D341Med (cell line): ENCODE data around the gene CFC1.
"Not testable (repeated sequence)": the region's sequence is repeated elsewhere in the genome, so short reads cannot be mapped to it uniquely, and the experiment has no call there.

Experiments used
- DNase-seq: peaks from one replicate; pipeline ENCODE4 v3.0.0; 2012; ENCODE audit warnings: low spot score

CFC1 gene

DNA sequence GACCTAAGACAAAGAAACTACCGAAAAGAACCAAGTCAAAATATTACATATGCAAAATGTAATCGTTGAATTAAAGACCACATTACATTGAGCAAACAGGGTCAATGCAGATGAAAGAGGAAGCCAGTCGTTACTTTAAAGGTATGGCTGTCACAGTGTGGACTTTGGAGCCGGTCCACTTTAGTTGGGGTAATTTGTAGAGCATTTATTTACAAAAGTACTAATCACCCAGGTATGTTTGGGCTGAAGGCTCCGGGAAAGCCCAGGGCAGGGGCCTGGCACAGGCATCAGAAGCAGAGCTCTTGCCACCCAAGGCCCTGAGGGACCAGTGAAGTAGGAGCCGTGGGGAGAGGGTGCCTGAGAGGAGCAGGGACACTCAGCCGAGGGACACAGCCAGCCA, 15.8 kb downstream of the CFC1 start:
- DNase-seq: not testable (repeated sequence)

DNA sequence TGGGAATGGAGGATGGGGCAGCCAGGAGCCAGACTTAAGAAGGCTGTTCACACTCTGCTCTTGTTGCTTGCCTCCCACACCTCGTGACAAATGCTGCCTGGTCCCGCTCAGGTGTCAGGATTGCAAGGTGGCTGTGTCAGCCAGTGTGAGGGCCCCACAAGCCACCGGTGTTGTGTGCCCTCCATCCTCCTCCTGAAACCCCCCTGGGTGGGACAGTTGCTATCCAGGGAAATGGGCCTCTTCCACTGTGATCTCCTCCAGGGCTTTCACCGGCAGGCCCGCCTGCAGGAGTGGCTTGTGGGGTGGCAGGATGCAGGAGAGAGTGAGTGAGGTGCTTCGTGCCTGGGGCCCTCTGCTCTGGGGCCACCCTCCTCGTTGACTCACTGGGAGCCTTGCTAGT, 16.4 kb downstream of the CFC1 start:
- not testable (repeated sequence) for DNase-seq

DNA sequence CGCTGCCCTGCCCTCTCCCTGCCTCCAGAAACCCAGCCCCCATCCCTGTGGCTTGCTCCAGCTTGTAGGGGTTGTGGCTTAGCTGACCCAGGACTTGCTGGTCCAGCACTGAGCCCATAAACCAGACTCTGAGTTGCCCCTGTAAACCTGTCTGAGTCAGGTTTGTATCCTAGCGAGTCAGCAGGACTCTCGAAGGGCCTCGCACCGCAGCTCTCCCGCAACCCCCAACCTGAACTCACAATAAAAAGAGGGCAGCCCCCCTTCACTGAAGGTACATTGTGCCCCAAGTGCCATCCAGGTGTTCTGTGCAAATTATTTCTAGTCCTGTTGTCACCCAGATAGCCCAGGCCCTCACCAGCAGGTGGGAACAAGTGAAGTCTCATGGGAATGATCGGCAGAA, 17.9 kb downstream of the CFC1 start:
- not testable (repeated sequence) for DNase-seq

DNA sequence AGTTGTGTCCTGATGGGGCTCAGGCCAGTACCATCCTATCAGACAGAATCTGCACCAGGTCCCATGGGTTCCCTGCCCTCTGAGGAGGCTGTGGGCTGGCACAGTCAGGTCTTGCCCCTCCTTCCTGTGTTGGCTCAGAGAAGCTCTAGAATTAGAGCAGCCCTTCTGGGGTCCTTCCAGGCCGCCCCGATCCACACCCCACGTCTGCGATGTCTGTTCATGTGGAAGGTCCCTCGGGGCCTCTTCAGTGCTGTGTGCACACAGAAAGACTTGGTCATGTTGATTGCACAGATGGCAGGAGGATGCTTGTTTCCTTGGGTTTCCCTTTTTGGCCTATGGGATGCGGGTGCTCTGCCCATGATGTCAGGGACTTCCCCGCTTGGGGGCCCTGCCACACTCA, 20.3 kb downstream of the CFC1 start:
- DNase-seq: not testable (repeated sequence)

DNA sequence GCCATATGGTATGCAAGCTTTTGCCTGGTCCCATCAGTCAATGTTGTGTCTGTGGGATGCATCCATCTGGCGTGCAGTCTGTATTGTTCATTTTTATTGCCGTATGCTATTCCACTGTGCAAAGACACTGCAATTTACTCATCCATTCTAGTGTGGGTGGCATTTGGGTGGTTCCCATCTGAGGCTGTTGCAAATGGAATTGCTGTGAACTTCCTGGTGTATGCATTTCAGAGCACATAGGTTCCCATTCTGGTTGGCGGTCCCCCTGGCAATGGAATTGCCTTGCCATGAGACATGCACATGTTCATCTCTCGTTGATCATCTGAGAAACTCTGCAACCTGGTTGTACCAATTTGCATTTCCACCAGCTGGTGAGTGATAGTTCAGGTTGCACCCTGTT, 21.8 kb downstream of the CFC1 start:
- not testable (repeated sequence) for DNase-seq

DNA sequence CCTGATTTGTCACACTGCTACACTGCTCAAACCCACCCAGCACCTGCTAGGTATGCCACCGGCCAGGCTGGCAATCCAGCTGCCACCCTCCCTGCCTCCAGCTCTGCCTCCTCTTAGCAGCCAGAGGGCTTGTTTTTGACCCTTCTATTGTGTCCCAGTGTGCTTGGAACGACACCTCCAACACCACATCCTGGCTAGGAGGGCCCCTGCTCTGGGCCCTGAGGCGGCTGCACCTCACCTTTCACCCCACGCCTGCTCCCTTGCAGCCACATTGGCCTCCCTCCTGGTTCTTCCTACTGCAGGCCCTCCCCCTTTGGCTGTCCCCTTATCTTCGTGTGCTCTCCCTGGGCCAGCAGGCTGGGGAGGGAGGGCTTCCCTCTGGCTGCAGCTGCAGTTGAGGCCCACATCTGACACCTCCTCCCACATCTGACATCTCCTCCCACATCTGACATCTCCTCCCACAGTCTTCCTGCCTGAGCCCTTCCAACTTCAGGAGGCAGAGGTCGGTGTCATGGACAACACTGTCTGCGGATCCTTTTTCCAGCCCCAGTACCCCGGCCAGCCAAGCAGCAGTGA, 23.1 kb downstream of the CFC1 start:
- not testable (repeated sequence) for DNase-seq

DNA sequence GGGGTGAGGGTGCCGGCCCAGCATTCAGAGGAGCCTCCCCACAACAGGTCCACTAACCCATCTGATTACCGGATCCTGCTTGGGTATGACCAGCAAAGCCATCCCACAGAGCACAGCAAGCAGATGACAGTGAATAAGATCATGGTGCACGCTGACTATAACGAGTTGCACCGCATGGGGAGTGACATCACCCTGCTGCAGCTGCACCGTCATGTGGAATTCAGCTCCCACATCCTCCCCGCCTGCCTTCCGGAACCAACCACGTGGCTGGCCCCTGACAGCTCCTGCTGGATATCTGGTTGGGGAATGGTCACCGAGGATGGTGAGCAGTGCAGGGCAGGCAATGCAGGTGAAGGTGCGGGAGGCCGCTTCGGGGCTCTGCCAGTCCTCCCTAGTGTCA, 25.1 kb downstream of the CFC1 start:
- DNase-seq: not testable (repeated sequence)

DNA sequence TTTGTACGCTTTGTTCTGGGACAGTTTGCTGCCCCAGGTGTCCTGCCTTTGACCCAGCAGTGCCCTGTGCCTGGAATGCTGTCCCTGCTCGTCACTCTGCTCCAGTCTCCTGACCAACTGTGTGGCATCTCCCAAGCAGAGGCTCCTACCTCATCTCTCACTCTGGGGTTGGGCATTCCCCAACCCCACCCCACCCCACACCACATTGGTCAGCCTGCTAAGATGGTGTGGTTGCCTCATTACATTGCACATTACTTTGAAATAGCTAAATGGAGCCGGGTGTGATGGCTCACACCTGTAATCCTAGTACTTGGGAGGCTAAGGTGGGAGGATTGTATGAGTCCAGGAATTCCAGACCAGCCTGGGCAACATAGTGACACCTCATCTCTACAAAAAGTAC, 27.4 kb downstream of the CFC1 start:
- DNase-seq: not testable (repeated sequence)

DNA sequence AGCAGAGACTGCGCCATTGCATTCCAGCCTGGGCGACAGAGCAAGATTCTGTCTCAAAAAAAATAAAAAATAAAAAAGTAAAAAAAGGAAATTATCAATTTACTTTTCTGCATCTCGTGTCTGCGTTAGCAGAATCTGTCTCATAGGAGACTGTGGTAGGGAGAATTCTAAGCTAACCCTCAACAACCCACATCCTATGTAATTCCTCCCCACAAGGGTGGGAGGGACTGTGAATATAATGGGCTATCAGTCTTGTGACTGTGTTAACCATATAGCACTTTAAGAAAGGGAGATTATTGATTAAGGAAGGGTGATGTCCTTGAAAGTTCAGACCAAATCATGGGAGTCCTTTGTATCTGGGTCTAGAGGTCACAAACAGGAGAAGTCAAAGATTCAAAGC, 33.2 kb downstream of the CFC1 start:
- DNase-seq: not testable (repeated sequence)

DNA sequence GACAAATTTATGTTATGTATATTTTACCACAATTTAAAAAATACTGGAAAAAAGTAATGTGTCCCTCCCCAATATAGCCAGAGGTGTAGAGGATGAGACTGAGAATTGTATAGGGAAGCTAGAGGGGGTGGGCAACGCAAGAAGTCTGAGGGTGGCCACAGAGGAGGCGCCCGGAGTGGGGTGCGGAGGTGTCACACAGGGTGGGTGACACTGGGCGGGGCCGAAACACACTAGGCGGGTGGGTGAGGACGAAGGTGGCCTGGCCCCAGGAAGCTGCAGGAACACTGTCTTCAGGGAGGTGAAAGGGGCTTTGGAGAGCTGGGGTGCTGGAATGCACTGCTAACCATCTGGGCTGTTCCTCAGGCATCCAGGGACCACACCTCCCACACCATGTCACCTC, 42.9 kb downstream of the CFC1 start:
- DNase-seq: not testable (repeated sequence)

DNA sequence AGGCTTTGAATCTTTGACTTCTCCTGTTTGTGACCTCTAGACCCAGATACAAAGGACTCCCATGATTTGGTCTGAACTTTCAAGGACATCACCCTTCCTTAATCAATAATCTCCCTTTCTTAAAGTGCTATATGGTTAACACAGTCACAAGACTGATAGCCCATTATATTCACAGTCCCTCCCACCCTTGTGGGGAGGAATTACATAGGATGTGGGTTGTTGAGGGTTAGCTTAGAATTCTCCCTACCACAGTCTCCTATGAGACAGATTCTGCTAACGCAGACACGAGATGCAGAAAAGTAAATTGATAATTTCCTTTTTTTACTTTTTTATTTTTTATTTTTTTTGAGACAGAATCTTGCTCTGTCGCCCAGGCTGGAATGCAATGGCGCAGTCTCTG, 45.2 kb downstream of the CFC1 start:
- DNase-seq: not testable (repeated sequence)

DNA sequence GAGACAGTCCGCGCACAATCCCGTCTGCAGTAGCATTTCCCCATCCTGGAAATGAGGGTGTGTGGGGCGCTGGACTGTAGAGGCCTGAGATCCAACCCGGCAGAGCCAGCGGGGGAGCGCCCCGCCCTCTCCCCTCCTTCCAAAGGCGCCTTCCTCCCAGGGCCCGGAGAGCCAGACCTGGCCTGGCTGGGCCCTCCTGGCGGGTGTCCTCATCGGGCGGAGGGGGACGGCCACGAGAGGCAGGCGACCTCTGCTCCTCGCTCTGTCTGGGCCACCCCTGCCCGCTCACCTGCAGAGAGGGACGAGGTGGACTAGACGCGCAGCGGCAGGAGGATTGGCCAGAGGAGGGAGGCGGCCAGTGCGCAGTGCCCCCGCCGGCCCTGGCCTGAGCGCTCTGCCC, 49.9 kb downstream of the CFC1 start:
- not testable (repeated sequence) for DNase-seq

DNA sequence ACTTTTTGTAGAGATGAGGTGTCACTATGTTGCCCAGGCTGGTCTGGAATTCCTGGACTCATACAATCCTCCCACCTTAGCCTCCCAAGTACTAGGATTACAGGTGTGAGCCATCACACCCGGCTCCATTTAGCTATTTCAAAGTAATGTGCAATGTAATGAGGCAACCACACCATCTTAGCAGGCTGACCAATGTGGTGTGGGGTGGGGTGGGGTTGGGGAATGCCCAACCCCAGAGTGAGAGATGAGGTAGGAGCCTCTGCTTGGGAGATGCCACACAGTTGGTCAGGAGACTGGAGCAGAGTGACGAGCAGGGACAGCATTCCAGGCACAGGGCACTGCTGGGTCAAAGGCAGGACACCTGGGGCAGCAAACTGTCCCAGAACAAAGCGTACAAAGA, 51.0 kb downstream of the CFC1 start:
- DNase-seq: not testable (repeated sequence)

DNA sequence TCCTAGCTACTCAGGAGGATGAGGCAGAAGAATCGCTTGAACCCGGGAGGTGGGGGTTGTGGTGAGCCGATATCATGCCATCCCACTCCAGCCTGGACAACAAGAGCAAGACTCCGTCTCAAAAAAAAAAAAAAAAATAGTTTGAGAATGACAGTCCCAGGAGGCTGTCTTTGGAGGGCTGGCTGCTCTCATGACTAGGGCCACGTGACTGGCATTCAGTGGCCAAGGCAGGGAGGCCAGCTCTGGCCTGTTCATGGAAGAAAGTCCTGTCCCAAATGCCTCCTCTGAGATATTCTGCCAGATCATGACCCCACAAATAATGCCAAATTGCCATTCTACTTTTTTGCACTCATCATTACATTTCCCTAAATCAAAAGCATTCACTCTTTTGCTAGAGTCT, 54.4 kb downstream of the CFC1 start:
- not testable (repeated sequence) for DNase-seq

DNA sequence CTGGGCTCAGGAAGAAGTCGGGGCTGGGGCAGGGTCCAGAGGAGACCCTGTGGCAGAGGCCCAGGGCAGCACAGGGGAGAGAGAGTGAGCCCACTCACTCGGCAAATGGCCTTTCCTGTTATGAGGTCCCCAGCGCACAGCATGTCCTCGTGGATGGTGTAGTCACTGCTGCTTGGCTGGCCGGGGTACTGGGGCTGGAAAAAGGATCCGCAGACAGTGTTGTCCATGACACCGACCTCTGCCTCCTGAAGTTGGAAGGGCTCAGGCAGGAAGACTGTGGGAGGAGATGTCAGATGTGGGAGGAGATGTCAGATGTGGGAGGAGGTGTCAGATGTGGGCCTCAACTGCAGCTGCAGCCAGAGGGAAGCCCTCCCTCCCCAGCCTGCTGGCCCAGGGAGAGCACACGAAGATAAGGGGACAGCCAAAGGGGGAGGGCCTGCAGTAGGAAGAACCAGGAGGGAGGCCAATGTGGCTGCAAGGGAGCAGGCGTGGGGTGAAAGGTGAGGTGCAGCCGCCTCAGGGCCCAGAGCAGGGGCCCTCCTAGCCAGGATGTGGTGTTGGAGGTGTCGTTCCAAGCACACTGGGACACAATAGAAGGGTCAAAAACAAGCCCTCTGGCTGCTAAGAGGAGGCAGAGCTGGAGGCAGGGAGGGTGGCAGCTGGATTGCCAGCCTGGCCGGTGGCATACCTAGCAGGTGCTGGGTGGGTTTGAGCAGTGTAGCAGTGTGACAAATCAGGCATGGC, 55.4 kb downstream of the CFC1 start:
- DNase-seq: not testable (repeated sequence)

DNA sequence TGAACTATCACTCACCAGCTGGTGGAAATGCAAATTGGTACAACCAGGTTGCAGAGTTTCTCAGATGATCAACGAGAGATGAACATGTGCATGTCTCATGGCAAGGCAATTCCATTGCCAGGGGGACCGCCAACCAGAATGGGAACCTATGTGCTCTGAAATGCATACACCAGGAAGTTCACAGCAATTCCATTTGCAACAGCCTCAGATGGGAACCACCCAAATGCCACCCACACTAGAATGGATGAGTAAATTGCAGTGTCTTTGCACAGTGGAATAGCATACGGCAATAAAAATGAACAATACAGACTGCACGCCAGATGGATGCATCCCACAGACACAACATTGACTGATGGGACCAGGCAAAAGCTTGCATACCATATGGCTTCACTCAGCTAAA, 56.6 kb downstream of the CFC1 start:
- not testable (repeated sequence) for DNase-seq
